ENCODE measurements around the gene KCNK3.

The KCNK3 gene

DNA sequence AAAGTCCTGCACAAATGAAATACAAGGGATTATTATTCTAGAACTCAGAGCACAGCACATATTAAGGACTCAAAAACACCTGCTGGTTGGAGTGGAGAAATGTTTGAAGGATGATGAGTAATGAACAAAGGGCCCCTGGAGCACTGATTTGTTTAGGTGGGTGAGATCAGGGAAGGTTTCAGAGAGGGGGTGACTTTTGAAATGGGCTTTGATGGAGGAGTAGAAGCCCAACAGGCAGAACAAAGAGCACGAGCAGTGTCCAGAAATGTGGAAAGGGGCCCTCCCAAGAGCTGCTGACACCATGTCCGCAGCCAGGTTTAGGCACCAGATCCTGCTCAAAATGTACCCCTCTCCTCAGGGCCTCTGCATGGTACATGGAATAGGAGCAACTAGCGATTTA lies 23.8 kb downstream of the KCNK3 start:
- H3K4me2 ChIP-seq (ENCODE audit: low read depth, low read length), result no peak overlapping the region
- H3K79me2 ChIP-seq (ENCODE audit: low read length), result no peaks in the 10 kb centered on the region
- no peak overlapping the region for H2AFZ ChIP-seq (ENCODE audit: low read length)
- H3F3A ChIP-seq (ENCODE audit: insufficient read depth, low read length), result no peaks in the 10 kb centered on the region
- H3K36me3 ChIP-seq (replicated peaks; ENCODE audit: insufficient read depth, low read length), result no peaks in the 10 kb centered on the region
- H3K4me1 ChIP-seq (ENCODE audit: low read length), result no peaks in the 10 kb centered on the region
- H3K27ac ChIP-seq (ENCODE audit: low read length), result no peak overlapping the region
- H3K9ac ChIP-seq (ENCODE audit: low read length), result no peak overlapping the region
- TF ChIP-seq EZH2phosphoT487 (IDR thresholded peaks at IDR 0.05; ENCODE audit: low read length) (no peak), EZH2 (optimal IDR thresholded peaks at IDR 0.05; ENCODE audit: low read depth, low read length) (no peak)
- TF ChIP-seq, protein P1, sequence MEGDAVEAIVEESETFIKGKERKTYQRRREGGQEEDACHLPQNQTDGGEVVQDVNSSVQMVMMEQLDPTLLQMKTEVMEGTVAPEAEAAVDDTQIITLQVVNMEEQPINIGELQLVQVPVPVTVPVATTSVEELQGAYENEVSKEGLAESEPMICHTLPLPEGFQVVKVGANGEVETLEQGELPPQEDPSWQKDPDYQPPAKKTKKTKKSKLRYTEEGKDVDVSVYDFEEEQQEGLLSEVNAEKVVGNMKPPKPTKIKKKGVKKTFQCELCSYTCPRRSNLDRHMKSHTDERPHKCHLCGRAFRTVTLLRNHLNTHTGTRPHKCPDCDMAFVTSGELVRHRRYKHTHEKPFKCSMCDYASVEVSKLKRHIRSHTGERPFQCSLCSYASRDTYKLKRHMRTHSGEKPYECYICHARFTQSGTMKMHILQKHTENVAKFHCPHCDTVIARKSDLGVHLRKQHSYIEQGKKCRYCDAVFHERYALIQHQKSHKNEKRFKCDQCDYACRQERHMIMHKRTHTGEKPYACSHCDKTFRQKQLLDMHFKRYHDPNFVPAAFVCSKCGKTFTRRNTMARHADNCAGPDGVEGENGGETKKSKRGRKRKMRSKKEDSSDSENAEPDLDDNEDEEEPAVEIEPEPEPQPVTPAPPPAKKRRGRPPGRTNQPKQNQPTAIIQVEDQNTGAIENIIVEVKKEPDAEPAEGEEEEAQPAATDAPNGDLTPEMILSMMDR (IDR thresholded peaks at IDR 0.05; ENCODE audit: low read length), result no peak
- H3K27me3 ChIP-seq (replicated peaks; ENCODE audit: insufficient read depth, low read length), result peaks cover 50% of the 10 kb centered on the region
- H3K9me2 ChIP-seq (replicated peaks; ENCODE audit: insufficient read depth, low read length), result no peaks in the 10 kb centered on the region
- no peak for DNase-seq
- no peaks in the 10 kb centered on the region for H3K9me3 ChIP-seq (replicated peaks; ENCODE audit: insufficient read depth, low read length)
- H3K4me3 ChIP-seq (ENCODE audit: low read length), result no peak overlapping the region
- H4K20me1 ChIP-seq (ENCODE audit: insufficient read depth, low read length), result no peaks in the 10 kb centered on the region

DNA sequence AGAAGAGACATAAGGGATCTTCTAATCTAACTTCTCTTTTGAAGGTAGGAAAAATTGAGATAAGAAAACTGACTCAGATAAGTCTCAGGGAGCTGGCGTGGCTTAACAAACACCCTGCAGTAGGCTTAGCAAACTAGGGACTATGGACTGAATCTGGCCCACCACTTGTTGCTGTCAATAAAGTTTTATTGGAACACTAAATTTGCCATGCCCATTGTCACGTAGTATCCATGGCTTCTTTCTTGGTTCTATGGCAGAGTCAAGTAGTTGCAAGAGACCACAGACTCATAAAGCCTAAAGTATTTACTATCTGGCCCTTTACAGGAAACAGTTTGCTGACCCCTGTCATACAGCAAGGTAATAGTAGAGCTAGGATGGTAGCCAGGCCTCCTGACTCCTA lies 24.2 kb downstream of the KCNK3 start:
- Histone ChIP-seq H3K27me3 (replicated peaks; ENCODE audit: insufficient read depth, low read length) (peaks cover 46% of the 10 kb centered on the region), H3F3A (ENCODE audit: insufficient read depth, low read length) (no peaks in the 10 kb centered on the region), H3K4me3 (ENCODE audit: low read length) (no peak overlapping the region), H3K4me1 (ENCODE audit: low read length) (no peaks in the 10 kb centered on the region), H3K9ac (ENCODE audit: low read length) (no peak overlapping the region), H3K9me3 (replicated peaks; ENCODE audit: insufficient read depth, low read length) (no peaks in the 10 kb centered on the region), H3K36me3 (replicated peaks; ENCODE audit: insufficient read depth, low read length) (no peaks in the 10 kb centered on the region), H3K79me2 (ENCODE audit: low read length) (no peaks in the 10 kb centered on the region), H3K9me2 (replicated peaks; ENCODE audit: insufficient read depth, low read length) (no peaks in the 10 kb centered on the region), H4K20me1 (ENCODE audit: insufficient read depth, low read length) (no peaks in the 10 kb centered on the region), H3K27ac (ENCODE audit: low read length) (no peak overlapping the region), H2AFZ (ENCODE audit: low read length) (no peak overlapping the region), H3K4me2 (ENCODE audit: low read depth, low read length) (no peak overlapping the region)
- no peak for DNase-seq
- no peak for TF ChIP-seq EZH2 (optimal IDR thresholded peaks at IDR 0.05; ENCODE audit: low read depth, low read length)
- TF ChIP-seq EZH2phosphoT487 (IDR thresholded peaks at IDR 0.05; ENCODE audit: low read length), result no peak

DNA sequence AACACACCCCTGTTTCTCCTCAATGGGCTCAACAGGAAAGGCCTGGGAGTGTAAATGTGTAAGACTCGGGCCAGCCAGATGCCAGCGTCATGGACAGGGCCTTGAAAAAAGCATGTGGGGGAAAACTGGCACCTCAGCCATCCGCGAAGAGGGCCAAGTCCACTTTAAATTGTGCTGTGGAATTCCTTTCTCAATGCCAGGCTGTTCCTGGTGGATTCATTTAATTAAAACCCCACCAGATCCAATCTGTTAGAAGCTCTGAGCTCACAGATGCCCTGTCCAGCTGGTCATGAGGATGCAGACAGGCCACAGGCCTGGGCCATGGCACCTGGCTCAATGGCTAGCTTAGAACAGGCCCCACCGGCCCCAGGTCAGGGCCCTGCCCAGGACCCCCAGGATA lies 24.8 kb downstream of the KCNK3 start:
- no peak overlapping the region for H3K9ac ChIP-seq (ENCODE audit: low read length)
- H3K27ac ChIP-seq (ENCODE audit: low read length), result no peak overlapping the region
- TF ChIP-seq, protein P1 (IDR thresholded peaks at IDR 0.05; ENCODE audit: low read length), result no peak
- TF ChIP-seq EZH2 (optimal IDR thresholded peaks at IDR 0.05; ENCODE audit: low read depth, low read length) (no peak), EZH2phosphoT487 (IDR thresholded peaks at IDR 0.05; ENCODE audit: low read length) (no peak)
- H3K36me3 ChIP-seq (replicated peaks; ENCODE audit: insufficient read depth, low read length), result no peaks in the 10 kb centered on the region
- H3F3A ChIP-seq (ENCODE audit: insufficient read depth, low read length), result no peaks in the 10 kb centered on the region
- H3K27me3 ChIP-seq (replicated peaks; ENCODE audit: insufficient read depth, low read length), result peaks cover 42% of the 10 kb centered on the region
- H3K4me1 ChIP-seq (ENCODE audit: low read length), result no peaks in the 10 kb centered on the region
- no peak for DNase-seq
- no peaks in the 10 kb centered on the region for H3K9me2 ChIP-seq (replicated peaks; ENCODE audit: insufficient read depth, low read length)
- H2AFZ ChIP-seq (ENCODE audit: low read length), result no peak overlapping the region
- no peak overlapping the region for H3K4me2 ChIP-seq (ENCODE audit: low read depth, low read length)
- no peaks in the 10 kb centered on the region for H3K79me2 ChIP-seq (ENCODE audit: low read length)
- no peak overlapping the region for H3K4me3 ChIP-seq (ENCODE audit: low read length)
- no peaks in the 10 kb centered on the region for H3K9me3 ChIP-seq (replicated peaks; ENCODE audit: insufficient read depth, low read length)
- H4K20me1 ChIP-seq (ENCODE audit: insufficient read depth, low read length), result no peaks in the 10 kb centered on the region

DNA sequence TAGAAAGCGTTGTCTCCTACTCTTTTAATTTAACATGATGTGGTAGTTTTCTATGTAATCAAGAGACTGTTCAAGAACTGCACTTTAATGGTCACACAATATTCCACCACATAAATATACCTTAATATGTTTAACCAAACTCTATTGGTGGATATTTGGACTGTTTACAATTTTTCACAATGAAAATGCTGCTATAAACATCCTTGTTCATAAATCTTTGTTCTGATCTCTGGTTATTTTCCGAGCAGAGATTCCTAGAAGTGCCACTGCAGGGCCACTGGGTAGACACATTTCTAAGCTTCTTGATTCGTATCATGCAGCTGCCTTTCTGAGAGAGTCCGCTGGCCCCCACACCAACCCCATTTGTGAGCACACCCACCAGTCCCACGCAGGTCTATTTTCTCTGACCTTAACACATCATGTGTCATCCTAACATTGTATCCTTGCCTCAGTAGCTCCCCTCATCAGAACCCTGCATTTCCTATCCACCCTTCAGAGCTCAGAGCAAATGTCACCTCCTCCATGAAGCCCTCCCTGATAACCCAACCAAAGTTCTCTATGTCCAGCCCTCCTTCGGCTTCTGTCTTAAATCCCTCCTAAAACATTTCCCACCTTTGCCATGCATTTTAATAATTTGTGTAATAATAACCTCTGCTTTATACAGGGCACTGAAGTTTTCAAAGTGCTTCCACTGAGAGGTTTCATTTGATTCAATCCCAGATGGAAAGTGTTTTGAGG lies 26.6 kb downstream of the KCNK3 start:
- Histone ChIP-seq H3F3A (ENCODE audit: insufficient read depth, low read length) (no peaks in the 10 kb centered on the region), H4K20me1 (ENCODE audit: insufficient read depth, low read length) (no peaks in the 10 kb centered on the region), H3K4me1 (ENCODE audit: low read length) (no peaks in the 10 kb centered on the region), H3K9ac (ENCODE audit: low read length) (no peak overlapping the region), H3K9me3 (replicated peaks; ENCODE audit: insufficient read depth, low read length) (no peaks in the 10 kb centered on the region), H3K36me3 (replicated peaks; ENCODE audit: insufficient read depth, low read length) (no peaks in the 10 kb centered on the region), H3K4me2 (ENCODE audit: low read depth, low read length) (no peak overlapping the region), H3K27me3 (replicated peaks; ENCODE audit: insufficient read depth, low read length) (peaks cover 39% of the 10 kb centered on the region), H3K79me2 (ENCODE audit: low read length) (no peaks in the 10 kb centered on the region), H3K4me3 (ENCODE audit: low read length) (no peak overlapping the region), H3K9me2 (replicated peaks; ENCODE audit: insufficient read depth, low read length) (no peaks in the 10 kb centered on the region), H2AFZ (ENCODE audit: low read length) (no peak overlapping the region), H3K27ac (ENCODE audit: low read length) (no peak overlapping the region)
- TF ChIP-seq EZH2 (optimal IDR thresholded peaks at IDR 0.05; ENCODE audit: low read depth, low read length), result no peak
- no peak for TF ChIP-seq EZH2phosphoT487 (IDR thresholded peaks at IDR 0.05; ENCODE audit: low read length)
- TF ChIP-seq, protein P1 (IDR thresholded peaks at IDR 0.05; ENCODE audit: low read length), result no peak
- no peak for DNase-seq
